Vein endothelial cell (primary cell): ENCODE results near the gene GNB2. TPM values are rescaled to one million over a fixed set of nuclear protein-coding genes. Genes with fewer than 3 reads are reported as not detected.

ENCODE experiments used
- total RNA-seq: library from RNA; depleted of rRNA; stranded (reverse); fragments of >200 nt; gene quantifications from 2 replicates; pipeline ENCODE4 v1.2.3, GENCODE V29; 2012

GNB2 gene
- total RNA-seq: 122 and 150 TPM in 2 replicates

GRCh38 chr7:100673302-100673941 lies at the start of gene GNB2:
GNB2 (plus strand) TSS chr7:100673740; CDS start chr7:100676266, 2,526 bp downstream.

DNA sequence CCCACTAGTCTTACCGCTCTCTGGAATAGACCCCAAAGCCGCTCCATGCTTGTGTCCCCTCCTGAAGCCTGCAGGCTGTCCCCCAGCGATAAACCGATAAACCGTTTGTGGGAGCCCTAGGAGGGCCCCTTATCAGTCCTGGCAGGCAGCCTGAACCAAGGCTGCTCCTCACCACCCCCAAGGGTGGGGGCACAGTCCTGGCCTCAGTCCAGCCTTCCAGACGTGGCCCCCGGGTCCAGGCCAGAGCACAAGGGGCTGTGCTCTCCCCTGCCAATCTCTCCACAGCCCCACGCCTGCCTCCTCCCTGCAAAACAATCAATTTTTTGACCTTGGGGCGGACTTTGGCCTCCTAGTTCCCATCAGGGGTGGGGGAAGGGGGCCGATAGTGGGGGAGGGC lies 32.1 kb upstream of the GNB2 start, which contains the start of gene TFR2:
TFR2 (minus strand) TSS at position 90 of the 397 bp plus-strand sequence; CDS start at position 47, 43 bp downstream.

DNA sequence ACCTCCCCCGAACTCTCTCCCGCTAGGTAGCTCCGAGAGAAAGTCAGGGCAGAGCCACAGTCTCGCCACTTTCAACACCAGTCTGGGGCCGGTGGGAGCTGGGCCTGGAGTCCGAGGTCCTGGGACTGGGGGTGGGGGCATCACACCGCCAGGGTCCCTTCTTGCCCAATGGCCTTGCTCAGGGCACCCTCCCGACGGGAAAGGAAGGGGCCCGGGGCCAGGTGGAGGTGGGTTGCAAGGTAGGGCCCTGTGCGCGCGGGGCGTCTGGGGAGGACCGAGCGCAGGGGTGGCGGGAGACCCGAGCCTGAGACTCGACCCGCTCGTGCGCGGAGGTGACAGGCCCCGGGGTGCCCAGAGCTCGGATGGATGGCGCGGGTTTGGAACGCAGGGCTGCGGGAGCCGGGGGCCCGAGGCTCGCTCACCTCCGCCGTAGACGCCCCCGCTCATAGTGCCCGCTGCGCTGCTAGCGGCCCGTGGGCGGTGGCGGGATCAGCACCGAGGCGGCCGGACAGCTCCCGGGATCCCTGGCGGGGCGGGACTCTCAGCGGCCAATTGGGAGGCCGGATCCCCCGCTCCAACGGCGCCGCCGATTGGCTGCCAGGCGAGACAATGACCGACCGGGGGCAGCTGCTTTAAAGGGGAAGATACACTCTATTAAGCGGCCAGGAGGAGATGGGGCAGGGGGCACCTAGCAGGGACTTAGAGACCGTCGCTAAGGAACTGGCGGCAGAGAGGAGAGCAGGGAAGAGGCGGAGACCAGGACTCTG lies 17.4 kb upstream of the GNB2 start, which contains the start of gene ACTL6B:
ACTL6B (minus strand) TSS at position 541 of the 767 bp plus-strand sequence; CDS start at position 447, 94 bp downstream.

GRCh38 chr7:100694098-100694745 lies 20.7 kb downstream of the GNB2 start, which contains the start of gene GIGYF1:
GIGYF1 (minus strand) TSS chr7:100694250; CDS start chr7:100688238, 6,012 bp downstream.

GRCh38 chr7:100705753-100706671 lies 32.5 kb downstream of the GNB2 start, which contains the start of gene POP7:
POP7 (plus strand) TSS chr7:100706121; CDS start chr7:100706831, 710 bp downstream.

DNA sequence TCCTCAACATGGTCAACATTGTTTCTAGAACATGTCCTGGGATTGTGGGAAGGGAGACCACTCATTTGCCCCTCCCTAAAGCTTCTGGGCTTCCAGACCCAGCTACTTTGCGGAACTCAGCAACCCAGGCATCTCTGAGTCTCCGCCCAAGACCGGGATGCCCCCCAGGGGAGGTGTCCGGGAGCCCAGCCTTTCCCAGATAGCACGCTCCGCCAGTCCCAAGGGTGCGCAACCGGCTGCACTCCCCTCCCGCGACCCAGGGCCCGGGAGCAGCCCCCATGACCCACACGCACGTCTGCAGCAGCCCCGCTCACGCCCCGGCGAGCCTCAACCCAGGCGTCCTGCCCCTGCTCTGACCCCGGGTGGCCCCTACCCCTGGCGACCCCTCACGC lies 46.7 kb downstream of the GNB2 start, which contains the start of gene EPO:
EPO (plus strand) TSS at position 190 of the 392 bp plus-strand sequence. CDS start 513 bp downstream, outside the sequence.

Other genes starting within 250 kb of the GNB2 start
- 0.29 and 0.98 TPM in 2 replicates for gene ZCWPW1, start 245.0 kb upstream of the GNB2 start, total RNA-seq
- gene MEPCE, start 243.9 kb upstream of the GNB2 start, total RNA-seq: 43.3 and 59.4 TPM in 2 replicates
- 10.6 and 21.9 TPM in 2 replicates for gene PPP1R35, start 237.2 kb upstream of the GNB2 start, total RNA-seq
- 0.33 and 0.48 TPM in 2 replicates for gene SPACDR, start 209.5 kb upstream of the GNB2 start, total RNA-seq
- gene TSC22D4, start 194.5 kb upstream of the GNB2 start, total RNA-seq: 45.5 and 51.3 TPM in 2 replicates
- 4.0 and 4.6 TPM in 2 replicates for gene NYAP1, start 189.8 kb upstream of the GNB2 start, total RNA-seq
- 49.3 and 52.9 TPM in 2 replicates for gene AGFG2, start 134.5 kb upstream of the GNB2 start, total RNA-seq
- not detected in 2 replicates for gene SAP25, start 99.8 kb upstream of the GNB2 start, total RNA-seq
- 21.2 and 24.6 TPM in 2 replicates for gene LRCH4, start 87.6 kb upstream of the GNB2 start, total RNA-seq
- gene FBXO24, start 87.4 kb upstream of the GNB2 start, total RNA-seq: 0.19 and 0.65 TPM in 2 replicates
- 0.38 and 1.6 TPM in 2 replicates for gene PCOLCE, start 71.4 kb upstream of the GNB2 start, total RNA-seq
- gene MOSPD3, start 61.2 kb upstream of the GNB2 start, total RNA-seq: 12.0 and 14.4 TPM in 2 replicates
- under 0.01 and 0.38 TPM in 2 replicates for gene TFR2, start 32.2 kb upstream of the GNB2 start, total RNA-seq
- gene ACTL6B, start 17.3 kb upstream of the GNB2 start, total RNA-seq: not detected in 2 replicates
- 22.8 and 26.1 TPM in 2 replicates for gene GIGYF1, start 20.5 kb downstream of the GNB2 start, total RNA-seq
- gene POP7, start 32.4 kb downstream of the GNB2 start, total RNA-seq: 39.2 and 43.6 TPM in 2 replicates
- not detected in 2 replicates for gene EPO, start 46.7 kb downstream of the GNB2 start, total RNA-seq
- gene ZAN, start 59.9 kb downstream of the GNB2 start, total RNA-seq: not detected in 2 replicates
- 389 and 468 TPM in 2 replicates for gene EPHB4, start 153.8 kb downstream of the GNB2 start, total RNA-seq
- gene SLC12A9, start 179.0 kb downstream of the GNB2 start, total RNA-seq: 36.6 and 43.1 TPM in 2 replicates
- gene TRIP6, start 193.6 kb downstream of the GNB2 start, total RNA-seq: 92.8 and 104 TPM in 2 replicates
- gene SRRT, start 201.4 kb downstream of the GNB2 start, total RNA-seq: 47.6 and 59.8 TPM in 2 replicates
- 2.5 and 2.9 TPM in 2 replicates for gene UFSP1, start 216.0 kb downstream of the GNB2 start, total RNA-seq
- 1.1 and 2.0 TPM in 2 replicates for gene ACHE, start 222.1 kb downstream of the GNB2 start, total RNA-seq